LNCAP (cell line): ENCODE data around the gene BICRA.

Experiments
- TF ChIP-seq, protein P1 (sequence below): fragments of 450-650 bp; IDR thresholded peaks from 2 replicates; pipeline ENCODE4 v1.5.1; 2017; ENCODE audit warnings: mild to moderate bottlenecking

Gene BICRA

GRCh38 chr19:47630594-47630993, 21.7 kb downstream of the BICRA start:
- TF ChIP-seq, protein P1, sequence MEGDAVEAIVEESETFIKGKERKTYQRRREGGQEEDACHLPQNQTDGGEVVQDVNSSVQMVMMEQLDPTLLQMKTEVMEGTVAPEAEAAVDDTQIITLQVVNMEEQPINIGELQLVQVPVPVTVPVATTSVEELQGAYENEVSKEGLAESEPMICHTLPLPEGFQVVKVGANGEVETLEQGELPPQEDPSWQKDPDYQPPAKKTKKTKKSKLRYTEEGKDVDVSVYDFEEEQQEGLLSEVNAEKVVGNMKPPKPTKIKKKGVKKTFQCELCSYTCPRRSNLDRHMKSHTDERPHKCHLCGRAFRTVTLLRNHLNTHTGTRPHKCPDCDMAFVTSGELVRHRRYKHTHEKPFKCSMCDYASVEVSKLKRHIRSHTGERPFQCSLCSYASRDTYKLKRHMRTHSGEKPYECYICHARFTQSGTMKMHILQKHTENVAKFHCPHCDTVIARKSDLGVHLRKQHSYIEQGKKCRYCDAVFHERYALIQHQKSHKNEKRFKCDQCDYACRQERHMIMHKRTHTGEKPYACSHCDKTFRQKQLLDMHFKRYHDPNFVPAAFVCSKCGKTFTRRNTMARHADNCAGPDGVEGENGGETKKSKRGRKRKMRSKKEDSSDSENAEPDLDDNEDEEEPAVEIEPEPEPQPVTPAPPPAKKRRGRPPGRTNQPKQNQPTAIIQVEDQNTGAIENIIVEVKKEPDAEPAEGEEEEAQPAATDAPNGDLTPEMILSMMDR: no peak

DNA sequence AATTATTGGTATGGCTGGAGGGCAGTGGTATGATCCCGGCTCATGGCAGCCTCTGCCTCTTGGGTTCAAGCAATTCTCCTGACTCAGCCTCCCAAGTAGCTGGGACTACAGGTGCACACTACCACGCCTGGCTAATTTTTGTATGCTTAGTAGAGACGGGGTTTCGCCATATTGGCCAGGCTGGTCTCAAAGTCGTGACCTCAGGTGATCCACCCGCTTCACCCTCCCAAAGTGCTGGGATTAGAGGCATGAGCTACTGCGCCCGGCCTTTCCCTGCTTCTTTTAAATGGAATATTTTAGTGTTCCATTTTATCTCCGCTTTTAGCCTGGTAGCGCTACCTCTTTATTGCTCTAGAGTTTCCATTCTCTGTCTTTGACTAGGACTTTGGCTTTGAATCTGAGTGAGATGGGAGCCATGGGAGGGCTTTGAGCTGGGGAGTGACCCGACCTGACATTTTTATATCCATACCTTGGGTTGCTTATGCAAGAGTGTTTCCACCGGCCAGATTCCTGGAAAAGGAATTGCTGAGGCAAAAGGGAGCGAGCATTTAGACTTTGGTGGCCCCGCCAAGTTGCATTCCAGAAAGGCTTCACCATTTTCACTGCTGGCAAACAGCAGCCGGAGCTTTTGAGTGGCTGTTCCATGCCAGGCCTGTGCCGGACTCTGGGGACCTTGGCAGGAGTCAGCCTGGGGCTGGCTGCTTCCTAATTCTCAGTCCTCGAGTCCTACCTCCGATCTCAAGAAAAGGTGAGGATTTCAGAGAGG, 22.9 kb downstream of the BICRA start:
- TF ChIP-seq, protein P1: no peak

- TF ChIP-seq, protein P1: no peak
Measured at GRCh38 chr19:47633517-47633916, 24.6 kb downstream of the BICRA start.

DNA sequence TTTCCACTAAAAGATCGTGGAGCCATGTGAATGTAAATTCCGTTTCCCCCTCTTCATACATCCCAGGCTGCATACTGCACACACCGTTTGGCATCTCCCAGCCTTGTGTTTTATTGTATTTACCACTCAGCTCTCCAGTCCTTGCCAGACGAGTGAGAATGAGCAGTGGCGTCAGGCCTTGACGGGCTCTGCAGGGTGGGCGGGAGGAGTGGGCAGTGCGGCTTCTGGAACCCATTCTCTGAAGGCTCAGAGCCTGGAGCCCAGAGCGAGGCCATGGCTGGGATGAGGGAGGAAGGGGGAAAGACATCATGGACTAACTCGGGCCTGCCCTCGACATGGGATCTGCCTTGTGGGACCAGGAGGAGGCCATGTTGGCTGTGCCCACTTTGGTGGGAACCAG, 25.1 kb downstream of the BICRA start:
- TF ChIP-seq, protein P1: no peak

- TF ChIP-seq, protein P1: no peak
Measured at GRCh38 chr19:47637550-47637949, 28.6 kb downstream of the BICRA start.

- TF ChIP-seq, protein P1: no peak
Measured at GRCh38 chr19:47641891-47642485, 33.1 kb downstream of the BICRA start.

DNA sequence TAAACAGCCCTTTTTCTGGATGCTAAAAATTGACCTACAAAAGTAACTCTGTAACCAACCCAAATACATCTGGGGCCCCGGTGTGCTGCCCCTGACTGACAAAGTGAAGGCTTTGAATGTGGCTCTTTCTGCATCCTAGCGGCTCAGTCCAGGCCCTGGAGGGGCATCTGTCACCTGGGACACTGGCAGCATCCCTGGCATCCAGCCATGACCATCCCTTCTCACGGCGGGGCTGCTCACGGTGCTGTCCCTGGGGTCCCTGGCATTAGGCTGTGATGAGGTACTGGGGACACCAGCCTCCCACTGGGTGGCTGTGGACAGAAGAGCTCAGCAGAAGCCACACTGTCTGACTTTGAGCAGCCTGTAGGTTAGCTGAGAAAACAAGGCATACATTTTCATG, 34.3 kb downstream of the BICRA start:
- TF ChIP-seq, protein P1: no peak
